Sigmoid colon (tissue), 4 donors: ENCODE data around the gene CLPSL2.

Experiments
- CTCF ChIP-seq, 4 experiments: fragments of 450-650 bp in 3 of 4; fragments of 200-600 bp in 1 of 4; IDR thresholded peaks; one replicate each; pipeline ENCODE4 v1.5.1; 2016 to 2019; ENCODE audit warnings: antibody characterized with exemption in 4 of 4, mild to moderate bottlenecking in 3 of 4, moderate library complexity in 2 of 4
- EP300 ChIP-seq, 4 donors: sonication (generic); formaldehyde crosslinking; IDR thresholded peaks; one replicate each; pipeline ENCODE4 v1.6.1; 2017; ENCODE audit warnings: antibody characterized with exemption in 4 of 4
- POLR2A ChIP-seq, 2 donors: fragments of 450-650 bp; IDR thresholded peaks; one replicate each; pipeline ENCODE4 v1.6.1; 2016; ENCODE audit warnings: antibody characterized with exemption in 2 of 2, mild to moderate bottlenecking in 2 of 2, moderate library complexity in 2 of 2
- POLR2AphosphoS5 ChIP-seq, 4 donors: sonication (generic); formaldehyde crosslinking; IDR thresholded peaks; one replicate each; pipeline ENCODE4 v1.6.1; 2017; ENCODE audit warnings: antibody characterized with exemption in 4 of 4

GRCh38 chr6:35786810-35787209 lies 10.4 kb downstream of the CLPSL2 start:
- TF ChIP-seq CTCF (IDR thresholded peaks at IDR 0.05) (no peak), POLR2AphosphoS5 (IDR thresholded peaks at IDR 0.05) (no peak), EP300 (IDR thresholded peaks at IDR 0.05) (no peak), POLR2A (IDR thresholded peaks at IDR 0.05) (no peak)
